ENCODE data around the gene INPP5F.

- TF ChIP-seq SMC3 (IDR thresholded peaks at IDR 0.05; ENCODE audit: low read depth, low read length) (no peak), CTCF (IDR thresholded peaks at IDR 0.05) (no peak), CHD2 (IDR thresholded peaks at IDR 0.05; ENCODE audit: low read length, partially characterized antibody) (no peak)
Observed at GRCh38 chr10:119742947-119743648, 17.2 kb downstream of the INPP5F start.

All from SK-N-SH (cell line).